Measurements from ENCODE around the gene STOX2.

The STOX2 gene

GRCh38 chr4:183898456-183898855 is 6.7 kb upstream of the STOX2 start:
- DNase-seq, result no peak

GRCh38 chr4:183903021-183903760 is 1.9 kb upstream of the STOX2 start:
- no peak for DNase-seq

- DNase-seq, result no peak
Observed at GRCh38 chr4:183905593-183906488, 734 bp downstream of the STOX2 start.

GRCh38 chr4:183906489-183906738 is 1.3 kb downstream of the STOX2 start:
- DNase-seq, result no peak

- DNase-seq, result no peak
Observed at GRCh38 chr4:183906739-183907651, 1.9 kb downstream of the STOX2 start.

- DNase-seq, result no peak
Observed at GRCh38 chr4:183907871-183908683, 3.0 kb downstream of the STOX2 start.

- DNase-seq, result no peak
Observed at GRCh38 chr4:183909187-183909586, 4.1 kb downstream of the STOX2 start.

GRCh38 chr4:183909801-183910200 is 4.7 kb downstream of the STOX2 start:
- no peak for DNase-seq

GRCh38 chr4:183912585-183912984 is 7.5 kb downstream of the STOX2 start:
- no peak for DNase-seq

- no peak for DNase-seq
Observed at GRCh38 chr4:183915976-183916375, 10.9 kb downstream of the STOX2 start.

- no peak for DNase-seq
Observed at GRCh38 chr4:183918696-183919095, 13.6 kb downstream of the STOX2 start.

- DNase-seq, result no peak
Observed at GRCh38 chr4:183919141-183919540, 14.0 kb downstream of the STOX2 start.

GRCh38 chr4:183920512-183920911 is 15.4 kb downstream of the STOX2 start:
- DNase-seq, result no peak

- no peak for DNase-seq
Observed at GRCh38 chr4:183921335-183921734, 16.2 kb downstream of the STOX2 start.

- no peak for DNase-seq
Observed at GRCh38 chr4:183924362-183925044, 19.4 kb downstream of the STOX2 start.

- DNase-seq, result no peak
Observed at GRCh38 chr4:183926950-183927349, 21.8 kb downstream of the STOX2 start.

GRCh38 chr4:183932576-183932975 is 27.5 kb downstream of the STOX2 start:
- DNase-seq, result no peak

- DNase-seq, result no peak
Observed at GRCh38 chr4:183934761-183935160, 29.7 kb downstream of the STOX2 start.

- no peak for DNase-seq
Observed at GRCh38 chr4:183935355-183936005, 30.4 kb downstream of the STOX2 start.

- no peak for DNase-seq
Observed at GRCh38 chr4:183936047-183936446, 30.9 kb downstream of the STOX2 start.
